Esophagus squamous epithelium (tissue), 4 donors: Measurements from ENCODE around the gene CAMKMT.

ENCODE experiments used
- CTCF ChIP-seq, 6 experiments: fragments of 450-650 bp in 4 of 6; fragments of 200-600 bp in 2 of 6; sonication (generic) in 2 of 6; IDR thresholded peaks; one replicate each; pipeline ENCODE4 v1.5.1; 2016 to 2019; ENCODE audit warnings: antibody characterized with exemption in 6 of 6, mild to moderate bottlenecking in 4 of 6, moderate library complexity in 4 of 6
- POLR2A ChIP-seq, 4 donors: fragments of 450-650 bp; IDR thresholded peaks; one replicate each; pipeline ENCODE4 v1.6.1; 2017; ENCODE audit warnings: antibody characterized with exemption in 4 of 4, mild to moderate bottlenecking in 4 of 4, moderate library complexity in 3 of 4

- TF ChIP-seq POLR2A (IDR thresholded peaks at IDR 0.05) (no peak), CTCF (IDR thresholded peaks at IDR 0.05) (no peak)
Measured at GRCh38 chr2:44562737-44563136, 201.0 kb downstream of the CAMKMT start.
